ENCODE results near the gene LGR4.
A peak's percentile ranks its signal among the peaks of the same experiment; 100 is the strongest.

The LGR4 gene

GRCh38 chr11:27397624-27398399 lies 74.8 kb downstream of the LGR4 start:
- DNase-seq: no peak

GRCh38 chr11:27396259-27396839 lies 76.2 kb downstream of the LGR4 start:
- no peak for DNase-seq

GRCh38 chr11:27395556-27396258 lies 76.9 kb downstream of the LGR4 start:
- no peak for DNase-seq

- DNase-seq: no peak
These were observed 77.8 kb downstream of the LGR4 start for GRCh38 chr11:27394781-27395228.

- no peak for DNase-seq
These were observed 80.1 kb downstream of the LGR4 start for GRCh38 chr11:27392278-27393114.

GRCh38 chr11:27391331-27392015 lies 81.1 kb downstream of the LGR4 start:
- DNase-seq: no peak

- no peak for DNase-seq
These were observed 82.0 kb downstream of the LGR4 start for GRCh38 chr11:27390318-27391295.

- no peak for DNase-seq
These were observed 83.7 kb downstream of the LGR4 start for GRCh38 chr11:27388869-27389268.

GRCh38 chr11:27388001-27388400 lies 84.6 kb downstream of the LGR4 start:
- no peak for DNase-seq

- DNase-seq: no peak
These were observed 85.2 kb downstream of the LGR4 start for GRCh38 chr11:27387362-27387761.

- DNase-seq: no peak
These were observed 86.3 kb downstream of the LGR4 start for GRCh38 chr11:27386181-27386845.

- DNase-seq: peak; percentile 17
These were observed 87.3 kb downstream of the LGR4 start for GRCh38 chr11:27385245-27385644.

GRCh38 chr11:27384227-27384626 lies 88.4 kb downstream of the LGR4 start:
- no peak for DNase-seq

GRCh38 chr11:27383645-27384044 lies 88.9 kb downstream of the LGR4 start:
- DNase-seq: no peak

GRCh38 chr11:27381238-27381666 lies 91.3 kb downstream of the LGR4 start:
- no peak for DNase-seq

- no peak for DNase-seq
These were observed 91.8 kb downstream of the LGR4 start for GRCh38 chr11:27380771-27381170.

- no peak for DNase-seq
These were observed 93.1 kb downstream of the LGR4 start for GRCh38 chr11:27379449-27379848.

GRCh38 chr11:27375370-27375769 lies 97.2 kb downstream of the LGR4 start:
- no peak for DNase-seq

GRCh38 chr11:27373856-27374602 lies 98.6 kb downstream of the LGR4 start:
- DNase-seq: no peak

- DNase-seq: no peak
These were observed 99.2 kb downstream of the LGR4 start for GRCh38 chr11:27373392-27373791.
